GM12878 (cell line): ENCODE results near the gene CAMK4. TPM values are rescaled to one million over a fixed set of nuclear protein-coding genes. Genes with fewer than 3 reads are reported as not detected.

Experiments used
- ATAC-seq: fragments of 200-7000 bp; cut with Tn5 transposase; 3 replicates; pipeline ENCODE4 v1.9.1; 2020; ENCODE audit warnings: mild to moderate bottlenecking, moderate library complexity
- BruUV-seq: library from RNA; stranded (reverse); fragments of 400-500 nt; replicated peaks from 2 replicates; lab custom pipeline; 2021; lab: Mats Ljungman, UMichigan
- CTCF ChIA-PET: fragments of 300-600 bp; sonication (Branson Sonifier 250); formaldehyde crosslinking; extraction: SDS; loops from one replicate; lab custom pipeline; 2021; ENCODE audit warnings: inconsistent platforms; lab: Yijun Ruan, JAX
- POLR2A ChIA-PET: fragments of 350-600 bp; formaldehyde crosslinking; extraction: SDS; loops from one replicate; lab custom pipeline; 2021; ENCODE audit warnings: inconsistent platforms; lab: Charles Lee
- RAD21 ChIA-PET: fragments of 300-600 bp; sonication (Branson Sonifier 250); formaldehyde crosslinking; loops from one replicate; lab custom pipeline; 2023; ENCODE audit warnings: antibody characterized with exemption; ENCODE audit not compliant: unreplicated experiment; lab: Charles Lee
- SMC1A ChIA-PET: fragments of 300-600 bp; sonication (Branson Sonifier 250); formaldehyde crosslinking; loops from one replicate; lab custom pipeline; 2023; ENCODE audit not compliant: unreplicated experiment, uncharacterized antibody; lab: Charles Lee
- DNase-seq: peaks from one replicate; pipeline ENCODE4 v3.0.0-alpha.2; 2011; ENCODE audit warnings: low read depth, low spot score
- FAIRE-seq: peaks from 3 replicates; lab custom pipeline; 2011; peaks lifted over from hg19 to GRCh38; lab: Jason Lieb, UNC
- H2AFZ ChIP-seq: 2 replicates; pipeline ENCODE4 v1.6.0; 2011; ENCODE audit warnings: low read depth, low read length, control low read depth; ENCODE audit not compliant: control insufficient read depth
- H3K27ac ChIP-seq: 2 replicates; pipeline ENCODE4 v1.5.1; 2011; ENCODE audit warnings: control low read depth; ENCODE audit not compliant: control insufficient read depth, insufficient read depth
- H3K27me3 ChIP-seq, 2 experiments: replicated peaks in 1 of 2; 2 replicates each; pipeline versions ENCODE4 v1.6.0 to v1.6.1; 2011; ENCODE audit warnings: low read length in 1 of 2; ENCODE audit not compliant: control insufficient read depth in 2 of 2, insufficient read depth in 2 of 2
- H3K36me3 ChIP-seq, 2 experiments: 2 replicates each; pipeline ENCODE4 v1.5.1; 2011; ENCODE audit warnings: low read length in 1 of 2; ENCODE audit not compliant: control insufficient read depth in 2 of 2, insufficient read depth in 2 of 2
- H3K4me1 ChIP-seq: 2 replicates; pipeline ENCODE4 v1.6.1; 2011; ENCODE audit warnings: mild to moderate bottlenecking, low read length, moderate library complexity, mixed read lengths; ENCODE audit not compliant: control insufficient read depth, insufficient read depth
- H3K4me2 ChIP-seq: 2 replicates; pipeline ENCODE4 v1.6.0; 2011; ENCODE audit warnings: control low read depth; ENCODE audit not compliant: control insufficient read depth, insufficient read depth
- H3K4me3 ChIP-seq: fragments of 200-600 bp; sonication (generic); 2 replicates; pipeline ENCODE4 v1.5.1; 2016
- H3K79me2 ChIP-seq: 2 replicates; pipeline ENCODE4 v1.6.0; 2011; ENCODE audit warnings: low read length; ENCODE audit not compliant: control insufficient read depth, insufficient read depth
- H3K9ac ChIP-seq: 2 replicates; pipeline ENCODE4 v1.8.0; 2011; ENCODE audit warnings: low read length, control low read depth, mixed read lengths; ENCODE audit not compliant: control insufficient read depth, insufficient read depth
- H3K9me3 ChIP-seq: replicated peaks from 3 replicates; pipeline ENCODE4 v1.5.1; 2011; ENCODE audit warnings: mild to moderate bottlenecking, low read length; ENCODE audit not compliant: control insufficient read depth, insufficient read depth
- H4K20me1 ChIP-seq: 2 replicates; pipeline ENCODE4 v1.6.0; 2011; ENCODE audit not compliant: control insufficient read depth, insufficient read depth
- BMI1 ChIP-seq: fragments of 450-650 bp; IDR thresholded peaks from 2 replicates; pipeline ENCODE4 v1.6.1; 2016; ENCODE audit warnings: mild to moderate bottlenecking, moderate library complexity, borderline replicate concordance
- CHD2 ChIP-seq: IDR thresholded peaks from 2 replicates; pipeline ENCODE4 v1.6.1; 2011; ENCODE audit warnings: low read depth, low read length, improper control_type of control experiment, borderline replicate concordance
- DPF2 ChIP-seq: fragments of 450-650 bp; IDR thresholded peaks from 2 replicates; pipeline ENCODE4 v1.6.1; 2017; ENCODE audit warnings: mild to moderate bottlenecking
- EP300 ChIP-seq, 2 experiments: fragments of 150-350 bp in 1 of 2; IDR thresholded peaks; 2 replicates each; pipeline ENCODE4 v1.6.1; 2011 to 2012; ENCODE audit warnings: low read depth in 2 of 2, low read length in 2 of 2, borderline replicate concordance in 1 of 2, improper control_type of control experiment in 1 of 2, inconsistent platforms in 1 of 2; ENCODE audit not compliant: control insufficient read depth in 1 of 2
- FOXM1 ChIP-seq: IDR thresholded peaks from 2 replicates; pipeline ENCODE4 v1.6.1; 2012; ENCODE audit warnings: low read depth, mild to moderate bottlenecking, inconsistent platforms, low read length, moderate library complexity
- HDGF ChIP-seq: fragments of 450-650 bp; IDR thresholded peaks from 2 replicates; pipeline ENCODE4 v1.6.1; 2016; ENCODE audit warnings: antibody characterized with exemption
- JUNB ChIP-seq: IDR thresholded peaks from 2 replicates; pipeline ENCODE4 v1.6.1; 2016; ENCODE audit warnings: antibody characterized with exemption, mild to moderate bottlenecking
- LARP7 ChIP-seq: fragments of 450-650 bp; IDR thresholded peaks from 2 replicates; pipeline ENCODE4 v1.6.1; 2017; ENCODE audit warnings: mild to moderate bottlenecking
- NBN ChIP-seq: fragments of 450-650 bp; IDR thresholded peaks from 2 replicates; pipeline ENCODE4 v1.6.1; 2016
- PAX8 ChIP-seq: fragments of 450-650 bp; IDR thresholded peaks from 2 replicates; pipeline ENCODE4 v1.6.1; 2017; ENCODE audit warnings: mild to moderate bottlenecking, moderate library complexity
- SIN3A ChIP-seq: IDR thresholded peaks from 2 replicates; pipeline ENCODE4 v1.6.1; 2012; ENCODE audit warnings: low read depth, low read length, improper control_type of control experiment
- SMC3 ChIP-seq: IDR thresholded peaks from 2 replicates; pipeline ENCODE4 v1.6.1; 2011; ENCODE audit warnings: low read length, improper control_type of control experiment, borderline replicate concordance
- SREBF2 ChIP-seq: IDR thresholded peaks from 2 replicates; pipeline ENCODE4 v1.6.1; 2012; ENCODE audit warnings: mild to moderate bottlenecking, low read length
- SRF ChIP-seq, 2 experiments: IDR thresholded peaks; 2 replicates each; pipeline ENCODE4 v1.6.1; 2011; ENCODE audit warnings: low read depth in 2 of 2, low read length in 2 of 2, mild to moderate bottlenecking in 1 of 2, moderate library complexity in 1 of 2
- ZNF217 ChIP-seq: fragments of 450-650 bp; IDR thresholded peaks from 2 replicates; pipeline ENCODE4 v1.6.1; 2017; ENCODE audit warnings: antibody characterized with exemption, mild to moderate bottlenecking
- ZNF24 ChIP-seq: fragments of 450-650 bp; IDR thresholded peaks from 2 replicates; pipeline ENCODE4 v1.6.1; 2017; ENCODE audit warnings: antibody characterized with exemption, mild to moderate bottlenecking
- WGBS: methylation state at CpG from one replicate; pipeline ENCODE4 v1.1.6; 2016; ENCODE audit warnings: low lambda C conversion rate; ENCODE audit not compliant: insufficient replicate concordance, insufficient coverage; ENCODE audit errors: missing lambda C conversion rate; 5-methylcytosine and 5-hydroxymethylcytosine counted together
- in situ Hi-C: fragments of 300-500 bp; cut with MboI; formaldehyde crosslinking; loops from 9 replicates; pipeline ENCODE4 v1.14.3; 2018; ENCODE audit warnings: mixed read lengths
- intact Hi-C: fragments of 100-400 bp; cut with micrococcal nuclease; formaldehyde crosslinking; loops from one replicate; pipeline ENCODE4 v1.14.2; 2022; ENCODE audit not compliant: unreplicated experiment
- polyA plus RNA-seq, 11 experiments: library from polyadenylated mRNA; depleted of rRNA in 4 of 11; unstranded in 6 of 11; stranded (reverse) in 5 of 11; fragments of >200 nt; fragmentation: Nextera tagmentation in 4 of 11; fragmentation: Illumina TruSeq in 1 of 11; extraction: Ambion mirVana in 4 of 11; extraction: Trizol in 1 of 11; gene quantifications; 1 replicate in 1 of 11; 2 replicates in 10 of 11; pipeline versions ENCODE4 v1.2.1 to v1.2.3, GENCODE V29; 2011 to 2016; ENCODE audit warnings: inconsistent platforms in 2 of 11, missing spikeins in 2 of 11, low read depth in 1 of 11
- total RNA-seq, 4 experiments: library from RNA; depleted of rRNA in 3 of 4; stranded (reverse); fragments of >200 nt in 3 of 4; fragmentation: Illumina TruSeq in 1 of 4; extraction: Trizol in 1 of 4; gene quantifications; 2 replicates each; pipeline versions ENCODE4 v1.2.1 to v1.2.3, GENCODE V29; 2013 to 2021
- TF ChIP-seq, protein P1 (sequence below): fragments of 450-650 bp; conservative IDR thresholded peaks from 2 replicates; pipeline ENCODE4 v1.6.1; 2017; ENCODE audit warnings: mild to moderate bottlenecking, moderate library complexity
- TF ChIP-seq, protein P2 (sequence below): IDR thresholded peaks from 2 replicates; pipeline ENCODE4 v1.6.1; 2012; ENCODE audit warnings: low read length, inconsistent platforms
- TF ChIP-seq, protein P3 (sequence below): fragments of 450-650 bp; IDR thresholded peaks from 2 replicates; pipeline ENCODE4 v1.6.1; 2017; ENCODE audit warnings: low read depth, mild to moderate bottlenecking, moderate library complexity

CAMK4 gene
- total and polyA plus RNA-seq, 10 of the 15 experiments (the other 5 are each of a cell fraction or from before 2014, with no cell fraction given) = 13.3 to 51.9 (median 35.3) TPM

DNA sequence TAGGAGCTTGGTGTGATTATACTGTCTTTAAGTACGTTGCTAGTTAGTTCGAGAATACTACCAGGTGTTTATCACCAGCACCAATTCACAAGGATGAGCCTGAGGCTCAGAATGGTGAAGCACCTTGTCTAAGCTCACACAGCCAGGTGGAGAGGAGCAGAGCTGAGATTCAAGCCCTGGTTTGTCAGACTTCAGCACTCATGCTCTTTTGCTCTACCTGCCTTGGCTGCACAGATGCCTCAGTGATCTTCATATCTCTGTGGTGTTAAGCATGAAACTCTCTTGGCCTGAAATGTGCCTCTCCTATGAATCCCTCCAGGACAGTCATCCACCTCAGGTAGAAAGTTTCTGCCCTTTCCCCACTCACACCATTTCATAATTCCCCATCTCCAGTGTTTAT, 12.2 kb downstream of the CAMK4 start (continued):
- TF ChIP-seq, protein P1, sequence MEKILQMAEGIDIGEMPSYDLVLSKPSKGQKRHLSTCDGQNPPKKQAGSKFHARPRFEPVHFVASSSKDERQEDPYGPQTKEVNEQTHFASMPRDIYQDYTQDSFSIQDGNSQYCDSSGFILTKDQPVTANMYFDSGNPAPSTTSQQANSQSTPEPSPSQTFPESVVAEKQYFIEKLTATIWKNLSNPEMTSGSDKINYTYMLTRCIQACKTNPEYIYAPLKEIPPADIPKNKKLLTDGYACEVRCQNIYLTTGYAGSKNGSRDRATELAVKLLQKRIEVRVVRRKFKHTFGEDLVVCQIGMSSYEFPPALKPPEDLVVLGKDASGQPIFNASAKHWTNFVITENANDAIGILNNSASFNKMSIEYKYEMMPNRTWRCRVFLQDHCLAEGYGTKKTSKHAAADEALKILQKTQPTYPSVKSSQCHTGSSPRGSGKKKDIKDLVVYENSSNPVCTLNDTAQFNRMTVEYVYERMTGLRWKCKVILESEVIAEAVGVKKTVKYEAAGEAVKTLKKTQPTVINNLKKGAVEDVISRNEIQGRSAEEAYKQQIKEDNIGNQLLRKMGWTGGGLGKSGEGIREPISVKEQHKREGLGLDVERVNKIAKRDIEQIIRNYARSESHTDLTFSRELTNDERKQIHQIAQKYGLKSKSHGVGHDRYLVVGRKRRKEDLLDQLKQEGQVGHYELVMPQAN = no peak
- no peak for TF ChIP-seq ZNF217

DNA sequence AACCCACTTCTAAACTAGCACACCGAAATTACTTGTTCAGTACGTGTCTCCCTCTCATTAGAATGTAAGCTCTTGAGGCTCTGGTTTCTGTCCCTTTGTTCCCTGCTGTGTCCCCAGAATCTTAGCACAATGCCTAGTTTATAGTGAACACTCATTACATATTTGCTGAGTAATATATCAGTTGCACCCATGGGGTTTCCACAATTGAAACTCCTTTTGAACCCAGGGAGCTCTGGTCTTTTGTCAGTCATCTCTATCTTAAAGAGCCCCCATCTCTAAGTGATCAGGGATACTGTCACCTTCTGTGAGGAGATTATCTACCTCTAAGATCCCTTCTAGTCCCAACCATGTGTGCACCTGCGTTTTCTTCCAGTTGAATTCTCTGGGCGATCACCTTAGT, 12.8 kb downstream of the CAMK4 start:
- BruUV-seq = no TSS peak
- ATAC-seq = peak; percentile 52
- Histone ChIP-seq H3K27me3 (no peaks in the 10 kb centered on the region), H3K4me2 (peak overlapping the region; percentile 64), H3K9me3 (no peaks in the 10 kb centered on the region), H3K36me3 (peaks cover 3 to 8% of the 10 kb centered on the region in 2 experiments; a peak in 2 of 4 replicates), H3K4me3 (no peak overlapping the region), H3K4me1 (peaks cover 47% of the 10 kb centered on the region), H3K79me2 (peaks cover 87% of the 10 kb centered on the region), H3K9ac (peak overlapping the region; percentile 20; the same call in 1 of the 2 replicates), H2AFZ (no peak overlapping the region), H4K20me1 (no peaks in the 10 kb centered on the region), H3K27ac (peak overlapping the region; percentile 79)
- in situ Hi-C loops (loop anchor here (25.0 kb wide), 1 partner anchor 500 kb away; the partner anchor contains the start of genes SLC25A46 and TMEM232), intact Hi-C loops (loop anchor here (1.0 kb wide), 1 partner anchor 16 kb away; no protein-coding TSS in a partner anchor)
- CTCF ChIA-PET = interaction anchor here (0.7 to 16.0 kb wide), 7 partner anchors 10 to 934 kb away, joined by 3 to 263 read pairs (median 4); no protein-coding TSS in a partner anchor
- FAIRE-seq = no peak
- RAD21 ChIA-PET = interaction anchor here (1.5 to 21.9 kb wide), 4 partner anchors 11 to 14 kb away, joined by 3 to 443 read pairs (median 6); partner anchors contain the start of gene CAMK4
- POLR2A ChIA-PET = interaction anchor here (1.0 to 5.7 kb wide), 4 partner anchors 9 to 16 kb away, joined by 3 to 61 read pairs (median 6); partner anchors contain the start of gene CAMK4
- 58% methylated on average over 4 of the region's 4 CpGs for WGBS
- DNase-seq = no peak
- SMC1A ChIA-PET = interaction anchor here (0.8 to 23.4 kb wide), 10 partner anchors 11 to 295 kb away, joined by 3 to 608 read pairs (median 4); partner anchors contain the start of gene CAMK4
- no peak for TF ChIP-seq CHD2
- TF ChIP-seq DPF2 = no peak
- TF ChIP-seq, protein P2, sequence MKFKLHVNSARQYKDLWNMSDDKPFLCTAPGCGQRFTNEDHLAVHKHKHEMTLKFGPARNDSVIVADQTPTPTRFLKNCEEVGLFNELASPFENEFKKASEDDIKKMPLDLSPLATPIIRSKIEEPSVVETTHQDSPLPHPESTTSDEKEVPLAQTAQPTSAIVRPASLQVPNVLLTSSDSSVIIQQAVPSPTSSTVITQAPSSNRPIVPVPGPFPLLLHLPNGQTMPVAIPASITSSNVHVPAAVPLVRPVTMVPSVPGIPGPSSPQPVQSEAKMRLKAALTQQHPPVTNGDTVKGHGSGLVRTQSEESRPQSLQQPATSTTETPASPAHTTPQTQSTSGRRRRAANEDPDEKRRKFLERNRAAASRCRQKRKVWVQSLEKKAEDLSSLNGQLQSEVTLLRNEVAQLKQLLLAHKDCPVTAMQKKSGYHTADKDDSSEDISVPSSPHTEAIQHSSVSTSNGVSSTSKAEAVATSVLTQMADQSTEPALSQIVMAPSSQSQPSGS = 0 out of 2 replicates have a peak, but pooled peaks have one; percentile 46
- TF ChIP-seq, protein P3, sequence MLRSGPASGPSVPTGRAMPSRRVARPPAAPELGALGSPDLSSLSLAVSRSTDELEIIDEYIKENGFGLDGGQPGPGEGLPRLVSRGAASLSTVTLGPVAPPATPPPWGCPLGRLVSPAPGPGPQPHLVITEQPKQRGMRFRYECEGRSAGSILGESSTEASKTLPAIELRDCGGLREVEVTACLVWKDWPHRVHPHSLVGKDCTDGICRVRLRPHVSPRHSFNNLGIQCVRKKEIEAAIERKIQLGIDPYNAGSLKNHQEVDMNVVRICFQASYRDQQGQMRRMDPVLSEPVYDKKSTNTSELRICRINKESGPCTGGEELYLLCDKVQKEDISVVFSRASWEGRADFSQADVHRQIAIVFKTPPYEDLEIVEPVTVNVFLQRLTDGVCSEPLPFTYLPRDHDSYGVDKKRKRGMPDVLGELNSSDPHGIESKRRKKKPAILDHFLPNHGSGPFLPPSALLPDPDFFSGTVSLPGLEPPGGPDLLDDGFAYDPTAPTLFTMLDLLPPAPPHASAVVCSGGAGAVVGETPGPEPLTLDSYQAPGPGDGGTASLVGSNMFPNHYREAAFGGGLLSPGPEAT = peak; percentile 23; the same call in 1 of the 2 replicates
- TF ChIP-seq SREBF2 = no peak
- no peak for TF ChIP-seq LARP7
- TF ChIP-seq BMI1 = no peak
- no peak for TF ChIP-seq HDGF
- no peak for TF ChIP-seq ZNF24
- TF ChIP-seq SMC3 = no peak
- no peak for TF ChIP-seq SRF (IDR thresholded peaks at IDR 0.05; ENCODE audit: low read depth in 2 of 2, low read length in 2 of 2)
- TF ChIP-seq NBN = no peak
- TF ChIP-seq PAX8 = no peak
- no peak for TF ChIP-seq FOXM1
- TF ChIP-seq JUNB = 0 out of 2 replicates have a peak, but pooled peaks have one; percentile 24
- peak in 1 of 2 experiments; percentile 46; a peak in 2 of 4 replicates for TF ChIP-seq EP300 (IDR thresholded peaks at IDR 0.05; ENCODE audit: borderline replicate concordance in 1 of 2, control insufficient read depth in 1 of 2, low read depth in 2 of 2, low read length in 2 of 2)
- no peak for TF ChIP-seq SIN3A
